Coronary artery (tissue), 2 donors: ENCODE results near the gene KCTD16.

Experiments
- DNase-seq: peaks from one replicate; pipeline ENCODE4 v3.0.0-alpha.2; 2017; ENCODE audit warnings: low spot score
- H3K27ac ChIP-seq, 2 donors: fragments of 200-600 bp; sonication (generic); one replicate each; pipeline ENCODE4 v1.5.1; 2016 to 2019
- H3K4me3 ChIP-seq: fragments of 200-600 bp; sonication (generic); 2 replicates; pipeline ENCODE4 v1.5.1; 2016; ENCODE audit warnings: mild to moderate bottlenecking, moderate library complexity
- TF ChIP-seq, protein P1 (sequence below): fragments of 200-600 bp; sonication (generic); IDR thresholded peaks from one replicate; pipeline ENCODE4 v1.5.1; 2019; ENCODE audit warnings: antibody characterized with exemption

KCTD16 gene

DNA sequence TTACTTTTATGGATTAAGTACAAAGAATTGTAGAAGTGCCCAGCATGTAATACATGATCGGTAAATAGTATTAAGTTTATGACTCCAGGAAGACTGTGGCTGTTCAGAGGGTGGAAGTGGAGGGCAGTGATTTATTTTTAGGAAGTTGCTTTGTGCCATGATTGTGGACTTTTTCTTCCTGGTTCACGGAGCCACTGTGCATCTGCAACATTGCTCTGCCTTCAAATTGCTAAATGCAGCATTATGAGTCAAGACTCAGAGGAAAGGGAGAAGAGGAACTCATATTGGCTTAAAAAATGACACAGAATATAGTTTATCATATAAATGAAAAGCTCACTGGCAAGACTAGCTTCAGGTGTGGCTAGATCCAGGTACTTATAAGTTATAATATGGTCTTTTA, 301.5 kb downstream of the KCTD16 start:
- TF ChIP-seq, protein P1, sequence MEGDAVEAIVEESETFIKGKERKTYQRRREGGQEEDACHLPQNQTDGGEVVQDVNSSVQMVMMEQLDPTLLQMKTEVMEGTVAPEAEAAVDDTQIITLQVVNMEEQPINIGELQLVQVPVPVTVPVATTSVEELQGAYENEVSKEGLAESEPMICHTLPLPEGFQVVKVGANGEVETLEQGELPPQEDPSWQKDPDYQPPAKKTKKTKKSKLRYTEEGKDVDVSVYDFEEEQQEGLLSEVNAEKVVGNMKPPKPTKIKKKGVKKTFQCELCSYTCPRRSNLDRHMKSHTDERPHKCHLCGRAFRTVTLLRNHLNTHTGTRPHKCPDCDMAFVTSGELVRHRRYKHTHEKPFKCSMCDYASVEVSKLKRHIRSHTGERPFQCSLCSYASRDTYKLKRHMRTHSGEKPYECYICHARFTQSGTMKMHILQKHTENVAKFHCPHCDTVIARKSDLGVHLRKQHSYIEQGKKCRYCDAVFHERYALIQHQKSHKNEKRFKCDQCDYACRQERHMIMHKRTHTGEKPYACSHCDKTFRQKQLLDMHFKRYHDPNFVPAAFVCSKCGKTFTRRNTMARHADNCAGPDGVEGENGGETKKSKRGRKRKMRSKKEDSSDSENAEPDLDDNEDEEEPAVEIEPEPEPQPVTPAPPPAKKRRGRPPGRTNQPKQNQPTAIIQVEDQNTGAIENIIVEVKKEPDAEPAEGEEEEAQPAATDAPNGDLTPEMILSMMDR = no peak
- no peak for DNase-seq
- H3K4me3 ChIP-seq = no peak overlapping the region
- H3K27ac ChIP-seq = no peak overlapping the region

DNA sequence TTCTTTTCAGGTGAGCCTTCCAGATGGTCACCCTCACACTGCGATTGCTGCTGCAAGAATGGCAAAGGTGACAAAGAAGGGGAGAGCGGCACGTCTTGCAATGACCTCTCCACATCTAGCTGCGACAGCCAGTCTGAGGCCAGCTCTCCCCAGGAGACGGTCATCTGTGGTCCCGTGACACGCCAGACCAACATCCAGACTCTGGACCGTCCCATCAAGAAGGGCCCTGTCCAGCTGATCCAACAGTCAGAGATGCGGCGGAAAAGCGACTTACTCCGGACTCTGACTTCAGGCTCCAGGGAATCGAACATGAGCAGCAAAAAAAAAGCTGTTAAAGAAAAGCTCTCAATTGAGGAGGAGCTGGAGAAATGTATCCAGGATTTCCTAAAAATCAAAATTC, 303.0 kb downstream of the KCTD16 start:
- Histone ChIP-seq H3K4me3 (no peak overlapping the region), H3K27ac (no peak overlapping the region)
- TF ChIP-seq, protein P1 = no peak
- DNase-seq = no peak

DNA sequence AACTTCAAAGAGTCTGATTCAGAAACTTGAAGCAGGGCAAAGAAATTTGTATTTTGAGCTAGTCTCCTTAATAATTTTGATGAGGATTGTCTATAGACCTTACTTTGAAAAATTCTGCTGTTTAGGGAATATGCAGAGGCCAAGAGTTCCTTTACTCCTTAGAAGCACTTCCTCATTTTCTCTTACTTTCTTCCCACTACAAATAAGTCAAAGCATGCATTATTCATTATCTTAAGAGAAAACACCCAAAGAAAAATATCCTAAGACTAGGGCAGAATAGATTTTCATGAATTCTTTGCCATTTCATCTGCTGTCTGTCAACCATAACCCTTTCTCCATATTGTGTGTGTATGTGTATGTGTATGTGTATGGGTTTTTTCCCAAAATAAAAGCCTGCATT, 307.9 kb downstream of the KCTD16 start:
- H3K4me3 ChIP-seq = no peak overlapping the region
- TF ChIP-seq, protein P1 = no peak
- DNase-seq = no peak
- H3K27ac ChIP-seq = no peak overlapping the region

DNA sequence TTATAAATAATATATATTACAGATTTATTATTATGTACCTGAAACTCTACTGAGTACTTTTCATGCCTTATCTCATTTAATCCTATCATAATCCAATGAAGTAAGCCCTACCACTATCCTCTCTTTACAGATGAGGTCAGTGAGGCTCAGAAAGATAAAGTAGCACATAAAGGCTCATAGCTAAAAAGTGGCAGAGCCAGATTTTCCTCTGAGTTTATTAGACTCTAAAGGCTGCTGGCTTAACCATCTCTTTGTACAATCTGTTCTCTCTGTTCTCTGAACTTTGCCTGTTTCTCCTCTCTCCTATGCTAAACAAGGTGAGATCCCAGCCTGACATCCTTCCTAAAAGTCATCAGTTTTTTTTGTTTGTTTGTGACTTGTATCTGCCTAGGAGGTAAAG, 311.2 kb downstream of the KCTD16 start:
- DNase-seq = no peak
- H3K27ac ChIP-seq = no peak overlapping the region
- TF ChIP-seq, protein P1 = no peak
- no peak overlapping the region for H3K4me3 ChIP-seq

DNA sequence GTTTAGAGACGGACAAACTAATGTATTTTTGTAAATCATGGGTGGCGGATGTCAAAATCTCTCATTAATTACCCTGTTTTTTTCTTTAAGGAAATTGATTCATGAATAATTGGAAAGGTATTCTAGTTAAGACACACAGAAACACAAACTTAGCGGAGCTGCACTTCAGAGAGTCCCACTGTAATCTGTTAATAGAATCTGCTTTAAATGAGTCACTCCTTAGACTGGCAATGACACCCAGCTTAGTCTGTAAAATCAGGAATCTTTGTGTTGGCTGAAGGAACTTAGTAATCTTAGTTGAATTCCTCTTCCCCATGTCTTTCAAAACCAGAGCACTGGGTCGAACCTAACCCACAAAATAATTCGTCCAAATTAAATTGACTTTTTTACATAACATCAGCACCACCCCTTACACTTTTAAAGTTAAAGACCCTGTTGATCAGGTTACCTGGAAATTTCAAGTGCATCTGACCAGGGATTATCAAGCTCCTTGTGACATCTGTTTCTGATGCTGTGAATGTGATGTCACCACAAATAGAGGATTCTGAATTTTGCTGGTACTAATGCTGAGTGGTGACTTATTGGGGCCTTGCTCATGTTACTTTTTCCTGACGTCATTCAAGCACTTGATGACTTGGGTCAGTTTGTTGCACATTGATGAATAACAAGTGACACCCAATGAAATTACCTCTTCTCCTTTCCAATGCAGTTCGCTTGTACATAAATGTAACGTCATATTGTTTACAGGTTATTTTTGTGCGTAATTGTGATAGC, 313.6 kb downstream of the KCTD16 start:
- TF ChIP-seq, protein P1 = no peak
- Histone ChIP-seq H3K27ac (no peak overlapping the region), H3K4me3 (no peak overlapping the region)
- no peak for DNase-seq

DNA sequence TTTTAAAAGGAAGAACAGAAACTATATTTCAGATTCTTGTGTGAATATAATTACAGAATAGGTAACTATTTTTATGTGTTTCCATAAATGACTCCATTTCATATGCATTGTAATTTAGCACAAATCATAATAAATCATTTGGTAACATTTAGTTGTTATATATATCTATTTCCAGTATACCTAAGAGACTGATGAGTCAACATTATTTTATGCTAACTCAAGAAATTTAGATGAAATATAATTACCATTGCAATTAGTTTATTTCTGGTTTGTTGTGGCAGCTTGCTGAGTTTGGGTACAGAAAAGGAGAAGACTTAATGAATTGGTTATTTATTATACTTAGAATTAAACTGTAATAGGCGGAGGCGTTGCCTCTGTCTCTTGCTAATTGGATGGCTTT, 314.9 kb downstream of the KCTD16 start:
- TF ChIP-seq, protein P1 = no peak
- H3K4me3 ChIP-seq = no peak overlapping the region
- no peak overlapping the region for H3K27ac ChIP-seq
- DNase-seq = no peak

DNA sequence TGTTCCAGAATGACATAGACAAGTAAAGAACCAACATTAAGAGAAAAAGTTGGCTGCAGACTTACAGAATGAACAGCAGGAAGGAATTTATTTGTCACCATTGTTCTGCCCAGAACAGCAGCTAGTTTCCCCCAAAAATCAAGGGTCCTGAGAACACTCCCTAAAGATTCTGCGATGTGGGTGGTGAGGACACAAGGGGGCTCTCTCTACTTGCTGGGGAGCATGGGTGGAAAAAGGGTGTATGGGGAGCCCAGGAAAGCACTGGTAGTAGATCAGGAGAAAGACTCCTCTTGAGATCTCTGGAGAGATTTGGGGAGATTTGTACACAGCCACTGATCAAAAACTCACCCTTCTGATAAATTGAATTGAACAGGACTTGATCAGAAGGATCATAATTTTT, 316.5 kb downstream of the KCTD16 start:
- Histone ChIP-seq H3K4me3 (no peak overlapping the region), H3K27ac (no peak overlapping the region)
- DNase-seq = no peak
- TF ChIP-seq, protein P1 = no peak
